Brain microvascular endothelial cell (primary cell): ENCODE data around the gene TMEM247.
A peak's percentile ranks its signal among the peaks of the same experiment; 100 is the strongest.

Experiments used
- DNase-seq: peaks from one replicate; pipeline ENCODE4 v3.0.0-alpha.2; 2020
- H3K27ac ChIP-seq: fragments of 250-450 bp; sonication (Bioruptor Pico); 2 replicates; pipeline ENCODE4 v1.5.1; 2020; ENCODE audit warnings: mild to moderate bottlenecking, moderate library complexity
- H3K27me3 ChIP-seq: fragments of 250-450 bp; sonication (Bioruptor Pico); replicated peaks from 2 replicates; pipeline ENCODE4 v1.5.1; 2020; ENCODE audit warnings: mild to moderate bottlenecking
- H3K36me3 ChIP-seq: fragments of 250-450 bp; sonication (Bioruptor Pico); replicated peaks from 2 replicates; pipeline ENCODE4 v1.5.1; 2020; ENCODE audit warnings: mild to moderate bottlenecking
- H3K4me3 ChIP-seq: 2 replicates; pipeline ENCODE4 v1.5.1; 2011; ENCODE audit warnings: low read depth, mild to moderate bottlenecking, control low read depth, low read length, moderate library complexity
- in situ Hi-C: cut with HindIII; loops from 2 replicates; pipeline ENCODE4 v1.10.0; 2017; ENCODE audit warnings: low sequenced_read_pairs, low pct_ligation_motif_present
- TF ChIP-seq, protein P1 (sequence below): IDR thresholded peaks from 2 replicates; pipeline ENCODE4 v1.5.1; 2011; ENCODE audit warnings: low read depth, mild to moderate bottlenecking, moderate library complexity, low read length, control low read depth, inconsistent platforms; ENCODE audit errors: missing control alignments

TMEM247 gene

DNA sequence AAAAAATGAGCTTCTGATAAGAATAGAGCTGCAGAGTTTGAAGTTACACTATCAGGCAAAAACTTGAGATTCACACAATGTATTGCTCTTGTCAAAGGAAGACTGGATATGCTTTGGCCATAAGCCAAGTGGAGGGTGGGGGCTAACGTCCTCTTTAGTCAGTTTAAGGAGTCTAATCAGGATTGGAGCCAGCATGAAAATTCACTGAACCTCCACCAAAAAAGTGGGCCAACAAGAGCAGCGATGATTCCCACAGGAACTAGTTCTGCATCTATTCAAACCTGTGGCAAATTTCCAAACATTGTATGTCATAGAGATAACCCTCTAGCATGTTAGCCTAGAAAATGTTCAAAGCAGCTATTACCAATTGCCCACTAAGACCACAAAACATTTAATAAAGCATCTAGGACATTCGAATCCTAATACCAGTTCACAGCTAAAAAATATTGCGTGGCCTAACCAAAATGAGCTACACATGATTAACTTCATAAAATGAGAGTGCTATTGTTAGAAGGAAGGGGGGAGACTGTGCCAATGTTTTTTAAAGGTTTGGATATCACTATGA lies 43.5 kb upstream of the TMEM247 start:
- Histone ChIP-seq H3K36me3 (no peaks in the 10 kb centered on the region), H3K27me3 (no peaks in the 10 kb centered on the region), H3K4me3 (no peak overlapping the region), H3K27ac (peak overlapping the region; percentile 52)
- TF ChIP-seq, protein P1, sequence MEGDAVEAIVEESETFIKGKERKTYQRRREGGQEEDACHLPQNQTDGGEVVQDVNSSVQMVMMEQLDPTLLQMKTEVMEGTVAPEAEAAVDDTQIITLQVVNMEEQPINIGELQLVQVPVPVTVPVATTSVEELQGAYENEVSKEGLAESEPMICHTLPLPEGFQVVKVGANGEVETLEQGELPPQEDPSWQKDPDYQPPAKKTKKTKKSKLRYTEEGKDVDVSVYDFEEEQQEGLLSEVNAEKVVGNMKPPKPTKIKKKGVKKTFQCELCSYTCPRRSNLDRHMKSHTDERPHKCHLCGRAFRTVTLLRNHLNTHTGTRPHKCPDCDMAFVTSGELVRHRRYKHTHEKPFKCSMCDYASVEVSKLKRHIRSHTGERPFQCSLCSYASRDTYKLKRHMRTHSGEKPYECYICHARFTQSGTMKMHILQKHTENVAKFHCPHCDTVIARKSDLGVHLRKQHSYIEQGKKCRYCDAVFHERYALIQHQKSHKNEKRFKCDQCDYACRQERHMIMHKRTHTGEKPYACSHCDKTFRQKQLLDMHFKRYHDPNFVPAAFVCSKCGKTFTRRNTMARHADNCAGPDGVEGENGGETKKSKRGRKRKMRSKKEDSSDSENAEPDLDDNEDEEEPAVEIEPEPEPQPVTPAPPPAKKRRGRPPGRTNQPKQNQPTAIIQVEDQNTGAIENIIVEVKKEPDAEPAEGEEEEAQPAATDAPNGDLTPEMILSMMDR = no peak
- DNase-seq = peak; percentile 16
- in situ Hi-C loops = no loop called here

DNA sequence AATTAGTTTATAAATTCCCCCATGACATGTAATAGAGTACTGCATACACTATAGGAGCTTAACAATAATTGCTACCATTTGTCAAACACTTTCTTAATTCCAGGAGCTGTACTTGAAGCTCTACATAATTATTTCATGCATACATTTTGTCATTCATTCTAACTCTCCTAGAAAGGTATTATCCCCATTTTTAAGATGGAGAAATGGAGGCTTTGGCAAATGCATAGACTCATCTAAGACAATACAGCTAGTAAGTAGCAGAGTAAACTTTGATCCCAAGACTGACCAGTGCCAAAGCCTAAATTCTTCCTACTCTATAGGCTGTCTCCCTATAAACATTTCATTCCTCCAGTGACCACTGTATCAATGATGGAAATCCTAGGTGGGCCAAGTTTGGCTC lies 42.6 kb upstream of the TMEM247 start:
- H3K27ac ChIP-seq = no peak overlapping the region
- no peak for DNase-seq
- no peaks in the 10 kb centered on the region for H3K27me3 ChIP-seq
- in situ Hi-C loops = no loop called here
- no peak overlapping the region for H3K4me3 ChIP-seq
- TF ChIP-seq, protein P1 = no peak
- no peaks in the 10 kb centered on the region for H3K36me3 ChIP-seq

DNA sequence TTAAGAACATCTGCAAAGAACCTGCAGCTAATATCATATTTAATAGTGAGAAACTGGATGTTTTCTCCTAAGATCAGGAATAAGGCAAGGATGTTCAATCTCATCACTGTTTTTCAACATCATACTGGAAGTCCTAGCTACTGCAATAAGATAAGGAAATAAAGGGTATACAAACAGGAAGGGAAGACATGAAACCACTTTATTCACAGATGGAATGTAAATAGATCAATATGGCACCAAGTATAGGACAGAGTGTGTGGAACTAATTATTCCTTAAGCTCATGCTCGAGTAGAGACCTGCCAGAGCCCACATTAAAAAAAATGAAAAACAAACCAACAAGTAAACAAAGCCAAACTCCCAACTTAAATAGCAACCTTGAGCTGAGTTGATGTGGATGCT lies 41.3 kb upstream of the TMEM247 start:
- Histone ChIP-seq H3K4me3 (no peak overlapping the region), H3K36me3 (no peaks in the 10 kb centered on the region), H3K27ac (no peak overlapping the region), H3K27me3 (no peaks in the 10 kb centered on the region)
- no peak for DNase-seq
- in situ Hi-C loops = no loop called here
- TF ChIP-seq, protein P1 = no peak

DNA sequence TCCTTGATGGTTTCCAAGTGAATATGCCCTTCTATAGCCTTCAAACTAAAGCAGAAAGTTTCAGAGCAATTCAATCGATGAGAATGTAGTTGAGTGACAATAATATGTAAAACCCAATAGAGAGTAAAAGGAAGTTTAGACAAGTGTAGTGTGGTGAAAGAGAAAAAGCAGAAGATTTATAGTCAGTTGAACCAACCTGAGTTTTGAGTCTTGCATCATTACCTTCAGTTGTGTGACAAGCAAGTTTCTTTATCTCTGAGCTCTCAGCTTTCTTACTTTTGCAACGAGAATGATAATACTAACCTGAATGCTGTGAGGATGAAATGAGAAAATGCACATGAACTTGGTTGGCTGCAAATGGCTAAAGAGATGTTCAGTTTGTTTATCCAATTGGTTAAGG lies 40.6 kb upstream of the TMEM247 start:
- DNase-seq = no peak
- H3K36me3 ChIP-seq = no peaks in the 10 kb centered on the region
- H3K27me3 ChIP-seq = no peaks in the 10 kb centered on the region
- in situ Hi-C loops = no loop called here
- no peak overlapping the region for H3K4me3 ChIP-seq
- TF ChIP-seq, protein P1 = no peak
- no peak overlapping the region for H3K27ac ChIP-seq

DNA sequence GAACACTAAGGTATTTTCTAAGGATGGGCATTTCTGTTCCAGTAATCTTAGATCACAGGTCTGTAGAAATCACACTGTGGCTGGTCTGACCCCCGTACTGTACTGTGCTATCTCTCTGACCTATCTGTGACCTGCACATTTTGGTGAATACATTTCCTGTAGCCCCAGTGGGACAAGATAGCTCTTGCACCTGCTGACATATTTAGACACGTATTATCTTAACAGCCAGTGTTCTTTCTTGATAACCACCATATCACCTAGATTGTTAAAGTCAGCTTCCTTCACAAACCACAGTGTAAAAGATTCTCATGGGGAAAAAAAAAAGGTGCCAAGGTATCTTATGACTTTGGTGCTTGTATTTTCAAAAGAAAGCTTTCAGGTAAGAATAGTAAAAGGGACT lies 39.8 kb upstream of the TMEM247 start:
- H3K36me3 ChIP-seq = no peaks in the 10 kb centered on the region
- H3K27ac ChIP-seq = no peak overlapping the region
- H3K4me3 ChIP-seq = no peak overlapping the region
- in situ Hi-C loops = no loop called here
- TF ChIP-seq, protein P1 = no peak
- no peak for DNase-seq
- H3K27me3 ChIP-seq = no peaks in the 10 kb centered on the region

DNA sequence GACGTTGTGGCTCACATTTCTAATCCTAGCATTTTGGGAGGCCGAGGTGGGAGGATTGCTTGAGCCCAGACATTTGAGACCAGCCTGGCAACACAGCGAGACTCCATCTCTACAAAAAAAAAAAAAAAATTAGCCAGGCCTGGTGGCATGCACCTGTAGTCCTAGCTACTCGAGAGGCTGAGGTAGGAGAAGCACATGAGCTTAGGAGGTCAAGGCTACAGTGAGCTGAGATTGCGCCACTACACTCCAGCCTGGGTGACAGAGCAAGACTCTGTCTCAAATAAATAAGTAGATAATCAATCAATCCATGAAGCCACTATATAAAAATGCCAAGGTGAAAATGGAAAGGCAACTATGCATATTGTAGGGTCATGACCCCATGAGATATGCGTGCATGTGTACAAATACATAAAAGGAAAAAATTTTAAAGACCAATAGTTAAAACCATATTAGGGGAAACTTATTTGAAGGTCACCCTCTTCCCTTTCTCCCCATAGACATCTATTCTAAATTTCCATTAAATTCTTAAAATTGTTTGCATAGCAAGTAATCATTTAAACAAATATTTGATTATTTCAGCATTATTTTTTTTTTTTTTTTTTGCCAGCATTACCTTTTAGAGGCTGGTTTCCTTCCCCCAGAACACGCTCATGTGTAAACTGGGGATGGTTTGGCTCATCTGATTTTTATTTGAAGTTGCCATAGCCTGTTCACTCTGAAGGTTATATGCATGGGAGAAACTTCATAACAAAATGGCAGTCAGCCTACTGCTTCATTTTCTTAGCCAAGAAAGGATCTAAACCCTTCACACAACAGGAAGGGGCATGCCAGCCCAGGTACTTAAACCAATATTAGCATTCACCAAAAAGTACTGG lies 37.3 kb upstream of the TMEM247 start:
- Histone ChIP-seq H3K4me3 (no peak overlapping the region), H3K36me3 (no peaks in the 10 kb centered on the region), H3K27ac (no peak overlapping the region), H3K27me3 (no peaks in the 10 kb centered on the region)
- no peak for DNase-seq
- in situ Hi-C loops = no loop called here
- TF ChIP-seq, protein P1 = no peak
